ENCODE measurements around the gene TFEC. TPM values are rescaled to one million over a fixed set of nuclear protein-coding genes. Genes with fewer than 3 reads are reported as not detected.

Gene TFEC
- total and polyA plus RNA-seq, 2 experiments from 2014 or later: 13.4 to 34.8 TPM

- no peaks in the 10 kb centered on the region for H3K36me3 ChIP-seq (replicated peaks; ENCODE audit: insufficient read depth, low read depth)
- H3K9me3 ChIP-seq (ENCODE audit: low read depth): no peaks in the 10 kb centered on the region
- H3K4me2 ChIP-seq: no peak overlapping the region
- no peak overlapping the region for H3K27ac ChIP-seq
- DNase-seq (ENCODE audit: low spot score): no peak
- no peak overlapping the region for H2AFZ ChIP-seq
- TF ChIP-seq EZH2phosphoT487 (IDR thresholded peaks at IDR 0.05; ENCODE audit: low read depth, severe bottlenecking, unreplicated experiment): no peak
- no peak for TF ChIP-seq EZH2 (IDR thresholded peaks at IDR 0.05; ENCODE audit: borderline replicate concordance)
- TF ChIP-seq, protein P1, sequence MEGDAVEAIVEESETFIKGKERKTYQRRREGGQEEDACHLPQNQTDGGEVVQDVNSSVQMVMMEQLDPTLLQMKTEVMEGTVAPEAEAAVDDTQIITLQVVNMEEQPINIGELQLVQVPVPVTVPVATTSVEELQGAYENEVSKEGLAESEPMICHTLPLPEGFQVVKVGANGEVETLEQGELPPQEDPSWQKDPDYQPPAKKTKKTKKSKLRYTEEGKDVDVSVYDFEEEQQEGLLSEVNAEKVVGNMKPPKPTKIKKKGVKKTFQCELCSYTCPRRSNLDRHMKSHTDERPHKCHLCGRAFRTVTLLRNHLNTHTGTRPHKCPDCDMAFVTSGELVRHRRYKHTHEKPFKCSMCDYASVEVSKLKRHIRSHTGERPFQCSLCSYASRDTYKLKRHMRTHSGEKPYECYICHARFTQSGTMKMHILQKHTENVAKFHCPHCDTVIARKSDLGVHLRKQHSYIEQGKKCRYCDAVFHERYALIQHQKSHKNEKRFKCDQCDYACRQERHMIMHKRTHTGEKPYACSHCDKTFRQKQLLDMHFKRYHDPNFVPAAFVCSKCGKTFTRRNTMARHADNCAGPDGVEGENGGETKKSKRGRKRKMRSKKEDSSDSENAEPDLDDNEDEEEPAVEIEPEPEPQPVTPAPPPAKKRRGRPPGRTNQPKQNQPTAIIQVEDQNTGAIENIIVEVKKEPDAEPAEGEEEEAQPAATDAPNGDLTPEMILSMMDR (IDR thresholded peaks at IDR 0.05; ENCODE audit: poor library complexity): no peak
- H3K4me3 ChIP-seq: no peak overlapping the region
- H3K4me1 ChIP-seq (ENCODE audit: insufficient read depth): peaks cover 8% of the 10 kb centered on the region
- 100% methylated on average over 1 of the region's 1 CpG for WGBS (ENCODE audit: low lambda C conversion rate, missing lambda C conversion rate)
- H4K20me1 ChIP-seq (ENCODE audit: insufficient read depth, poor library complexity, severe bottlenecking): no peaks in the 10 kb centered on the region
- H3K79me2 ChIP-seq: no peaks in the 10 kb centered on the region
- no peaks in the 10 kb centered on the region for H3K27me3 ChIP-seq
- H3K9me2 ChIP-seq (replicated peaks; ENCODE audit: insufficient read depth): no peaks in the 10 kb centered on the region
Observed at GRCh38 chr7:115920367-115920766, 110.2 kb downstream of the TFEC start.

DNA sequence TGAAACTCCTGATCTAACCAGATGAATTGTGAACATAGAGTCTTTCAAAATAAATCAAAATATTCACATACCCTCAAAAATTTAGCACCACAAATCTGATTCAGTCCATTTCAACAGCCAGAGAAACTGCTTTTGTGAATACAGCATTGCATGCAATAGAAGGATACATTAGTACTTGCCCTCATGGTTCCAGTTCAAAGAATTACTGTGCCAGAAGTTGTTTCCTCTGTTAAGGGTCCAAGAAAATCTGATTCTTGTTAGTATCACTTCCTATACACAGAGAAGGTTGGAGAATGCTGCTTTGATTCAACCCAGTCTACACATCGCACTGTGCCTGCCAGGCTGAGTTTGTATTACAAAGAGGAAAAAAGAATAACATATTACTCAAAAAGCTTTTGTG lies 115.6 kb downstream of the TFEC start:
- TF ChIP-seq EZH2phosphoT487 (IDR thresholded peaks at IDR 0.05; ENCODE audit: low read depth, severe bottlenecking, unreplicated experiment) (no peak), EZH2 (IDR thresholded peaks at IDR 0.05; ENCODE audit: borderline replicate concordance) (no peak)
- TF ChIP-seq, protein P1 (IDR thresholded peaks at IDR 0.05; ENCODE audit: poor library complexity): no peak
- 64% methylated on average over 1 of the region's 1 CpG for WGBS (ENCODE audit: low lambda C conversion rate, missing lambda C conversion rate)
- no peaks in the 10 kb centered on the region for H3K79me2 ChIP-seq
- H3K36me3 ChIP-seq (replicated peaks; ENCODE audit: insufficient read depth, low read depth): no peaks in the 10 kb centered on the region
- H2AFZ ChIP-seq: no peak overlapping the region
- no peak for DNase-seq (ENCODE audit: low spot score)
- H3K9me2 ChIP-seq (replicated peaks; ENCODE audit: insufficient read depth): no peaks in the 10 kb centered on the region
- no peaks in the 10 kb centered on the region for H3K27me3 ChIP-seq
- no peaks in the 10 kb centered on the region for H3K9me3 ChIP-seq (ENCODE audit: low read depth)
- H3K4me1 ChIP-seq (ENCODE audit: insufficient read depth): peaks cover 5% of the 10 kb centered on the region
- no peak overlapping the region for H3K4me2 ChIP-seq
- H3K4me3 ChIP-seq: no peak overlapping the region
- H3K27ac ChIP-seq: no peak overlapping the region
- H4K20me1 ChIP-seq (ENCODE audit: insufficient read depth, poor library complexity, severe bottlenecking): no peaks in the 10 kb centered on the region

- TF ChIP-seq, protein P1 (IDR thresholded peaks at IDR 0.05; ENCODE audit: poor library complexity): no peak
- no peak for TF ChIP-seq EZH2 (IDR thresholded peaks at IDR 0.05; ENCODE audit: borderline replicate concordance)
- TF ChIP-seq EZH2phosphoT487 (IDR thresholded peaks at IDR 0.05; ENCODE audit: low read depth, severe bottlenecking, unreplicated experiment): no peak
- WGBS (ENCODE audit: low lambda C conversion rate, missing lambda C conversion rate): 64% methylated on average over 3 of the region's 3 CpGs
- Histone ChIP-seq H3K27ac (no peak overlapping the region), H3K4me1 (ENCODE audit: insufficient read depth) (peaks cover 7% of the 10 kb centered on the region), H3K27me3 (no peaks in the 10 kb centered on the region), H3K79me2 (no peaks in the 10 kb centered on the region), H3K4me2 (no peak overlapping the region), H2AFZ (no peak overlapping the region), H3K4me3 (no peak overlapping the region), H3K36me3 (replicated peaks; ENCODE audit: insufficient read depth, low read depth) (no peaks in the 10 kb centered on the region), H3K9me3 (ENCODE audit: low read depth) (no peaks in the 10 kb centered on the region), H3K9me2 (replicated peaks; ENCODE audit: insufficient read depth) (no peaks in the 10 kb centered on the region), H4K20me1 (ENCODE audit: insufficient read depth, poor library complexity, severe bottlenecking) (no peaks in the 10 kb centered on the region)
- DNase-seq (ENCODE audit: low spot score): no peak
Observed at GRCh38 chr7:115911465-115911864, 119.1 kb downstream of the TFEC start.

Data from hepatocyte (in vitro differentiated cells).